ENCODE measurements around the gene CNTNAP5. TPM values are rescaled to one million over a fixed set of nuclear protein-coding genes. Genes with fewer than 3 reads are reported as not detected.

The CNTNAP5 gene
- total and polyA plus RNA-seq, 4 donors = not detected

DNA sequence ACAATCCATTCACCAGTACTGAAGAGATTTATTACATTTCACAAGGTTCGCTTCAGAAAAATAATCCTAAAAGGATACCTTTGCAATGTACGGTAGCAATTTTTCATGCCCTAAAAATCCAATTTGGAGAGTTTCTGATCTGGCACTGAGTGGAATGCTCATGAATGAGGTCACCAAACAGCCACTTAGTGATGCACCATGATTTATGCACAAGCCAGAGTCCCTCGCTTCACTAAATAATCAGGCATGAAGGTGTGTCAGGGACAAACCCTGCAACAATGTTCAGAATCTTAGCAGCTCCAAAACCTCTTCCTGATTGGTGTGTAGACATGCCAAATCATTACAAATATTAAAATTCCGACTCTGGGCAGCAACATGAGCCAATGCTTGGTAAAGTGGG lies 221.1 kb downstream of the CNTNAP5 start:
- no peak for DNase-seq (ENCODE audit: low spot score)
- Histone ChIP-seq H3K9me3 (ENCODE audit: control insufficient read depth in 4 of 4, low read length in 3 of 4) (no peaks in the 10 kb centered on the region), H3K27me3 (ENCODE audit: control insufficient read depth in 4 of 4, insufficient read depth in 4 of 4, low read length in 3 of 4) (no peaks in the 10 kb centered on the region), H3K4me3 (ENCODE audit: low read depth in 1 of 3, low read length in 3 of 3) (no peak overlapping the region), H3K27ac (ENCODE audit: low read depth in 1 of 2, low read length in 2 of 2) (no peak overlapping the region), H3K36me3 (ENCODE audit: control insufficient read depth in 4 of 4, insufficient read depth in 3 of 4, low read depth in 1 of 4, low read length in 3 of 4) (no peaks in the 10 kb centered on the region), H3K4me1 (ENCODE audit: control insufficient read depth in 4 of 4, insufficient read depth in 4 of 4, low read length in 3 of 4) (peaks cover 0 to 1% (median 0%) of the 10 kb centered on the region in 4 donors), H3K9ac (ENCODE audit: low read depth in 1 of 2, low read length in 2 of 2) (no peak overlapping the region)
- WGBS = 80% methylated on average over 4 of the region's 4 CpGs
- TF ChIP-seq HNF4A (conservative IDR thresholded peaks at IDR 0.05) = no peak
- TF ChIP-seq RAD21 (IDR thresholded peaks at IDR 0.05) = no peak
- no peak for TF ChIP-seq SP1 (IDR thresholded peaks at IDR 0.05)

DNA sequence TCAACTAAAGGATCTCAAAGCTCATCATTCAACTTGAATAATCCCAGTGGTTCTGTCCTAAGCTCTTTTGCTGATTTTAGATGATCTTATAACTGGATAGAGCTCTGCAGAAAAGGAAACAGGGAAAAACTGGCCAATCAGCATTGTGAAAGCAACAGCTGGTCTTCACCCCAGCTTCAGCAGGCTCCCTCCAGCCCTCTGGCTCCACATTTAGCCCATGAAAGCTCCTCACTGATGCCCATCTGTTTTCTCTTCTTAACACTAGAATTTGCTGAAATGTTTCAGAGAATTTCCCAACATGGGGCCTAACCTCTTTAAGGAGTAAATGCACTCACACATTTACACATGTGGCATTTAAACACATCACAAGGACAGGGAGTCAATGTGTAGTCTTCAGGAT lies 223.3 kb downstream of the CNTNAP5 start:
- Histone ChIP-seq H3K27me3 (ENCODE audit: control insufficient read depth in 4 of 4, insufficient read depth in 4 of 4, low read length in 3 of 4) (no peaks in the 10 kb centered on the region), H3K36me3 (ENCODE audit: control insufficient read depth in 4 of 4, insufficient read depth in 3 of 4, low read depth in 1 of 4, low read length in 3 of 4) (no peaks in the 10 kb centered on the region), H3K4me1 (ENCODE audit: control insufficient read depth in 4 of 4, insufficient read depth in 4 of 4, low read length in 3 of 4) (peaks cover 0 to 1% (median 0%) of the 10 kb centered on the region in 4 donors), H3K4me3 (ENCODE audit: low read depth in 1 of 3, low read length in 3 of 3) (no peak overlapping the region), H3K27ac (ENCODE audit: low read depth in 1 of 2, low read length in 2 of 2) (no peak overlapping the region), H3K9me3 (ENCODE audit: control insufficient read depth in 4 of 4, low read length in 3 of 4) (no peaks in the 10 kb centered on the region), H3K9ac (ENCODE audit: low read depth in 1 of 2, low read length in 2 of 2) (no peak overlapping the region)
- TF ChIP-seq GABPA (IDR thresholded peaks at IDR 0.05 in 1 of 2, conservative IDR thresholded peaks at IDR 0.05 in 1 of 2) = no peak
- no peak for TF ChIP-seq HNF4G (IDR thresholded peaks at IDR 0.05)
- TF ChIP-seq TAF1 (conservative IDR thresholded peaks at IDR 0.05) = no peak
- no peak for TF ChIP-seq SP1 (IDR thresholded peaks at IDR 0.05)
- no peak for TF ChIP-seq FOXA1 (IDR thresholded peaks at IDR 0.05)
- TF ChIP-seq, protein P1, sequence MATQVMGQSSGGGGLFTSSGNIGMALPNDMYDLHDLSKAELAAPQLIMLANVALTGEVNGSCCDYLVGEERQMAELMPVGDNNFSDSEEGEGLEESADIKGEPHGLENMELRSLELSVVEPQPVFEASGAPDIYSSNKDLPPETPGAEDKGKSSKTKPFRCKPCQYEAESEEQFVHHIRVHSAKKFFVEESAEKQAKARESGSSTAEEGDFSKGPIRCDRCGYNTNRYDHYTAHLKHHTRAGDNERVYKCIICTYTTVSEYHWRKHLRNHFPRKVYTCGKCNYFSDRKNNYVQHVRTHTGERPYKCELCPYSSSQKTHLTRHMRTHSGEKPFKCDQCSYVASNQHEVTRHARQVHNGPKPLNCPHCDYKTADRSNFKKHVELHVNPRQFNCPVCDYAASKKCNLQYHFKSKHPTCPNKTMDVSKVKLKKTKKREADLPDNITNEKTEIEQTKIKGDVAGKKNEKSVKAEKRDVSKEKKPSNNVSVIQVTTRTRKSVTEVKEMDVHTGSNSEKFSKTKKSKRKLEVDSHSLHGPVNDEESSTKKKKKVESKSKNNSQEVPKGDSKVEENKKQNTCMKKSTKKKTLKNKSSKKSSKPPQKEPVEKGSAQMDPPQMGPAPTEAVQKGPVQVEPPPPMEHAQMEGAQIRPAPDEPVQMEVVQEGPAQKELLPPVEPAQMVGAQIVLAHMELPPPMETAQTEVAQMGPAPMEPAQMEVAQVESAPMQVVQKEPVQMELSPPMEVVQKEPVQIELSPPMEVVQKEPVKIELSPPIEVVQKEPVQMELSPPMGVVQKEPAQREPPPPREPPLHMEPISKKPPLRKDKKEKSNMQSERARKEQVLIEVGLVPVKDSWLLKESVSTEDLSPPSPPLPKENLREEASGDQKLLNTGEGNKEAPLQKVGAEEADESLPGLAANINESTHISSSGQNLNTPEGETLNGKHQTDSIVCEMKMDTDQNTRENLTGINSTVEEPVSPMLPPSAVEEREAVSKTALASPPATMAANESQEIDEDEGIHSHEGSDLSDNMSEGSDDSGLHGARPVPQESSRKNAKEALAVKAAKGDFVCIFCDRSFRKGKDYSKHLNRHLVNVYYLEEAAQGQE (IDR thresholded peaks at IDR 0.05) = no peak
- TF ChIP-seq EGR1 (IDR thresholded peaks at IDR 0.05; ENCODE audit: low read depth in 2 of 2) = no peak
- no peak for DNase-seq (ENCODE audit: low spot score)

DNA sequence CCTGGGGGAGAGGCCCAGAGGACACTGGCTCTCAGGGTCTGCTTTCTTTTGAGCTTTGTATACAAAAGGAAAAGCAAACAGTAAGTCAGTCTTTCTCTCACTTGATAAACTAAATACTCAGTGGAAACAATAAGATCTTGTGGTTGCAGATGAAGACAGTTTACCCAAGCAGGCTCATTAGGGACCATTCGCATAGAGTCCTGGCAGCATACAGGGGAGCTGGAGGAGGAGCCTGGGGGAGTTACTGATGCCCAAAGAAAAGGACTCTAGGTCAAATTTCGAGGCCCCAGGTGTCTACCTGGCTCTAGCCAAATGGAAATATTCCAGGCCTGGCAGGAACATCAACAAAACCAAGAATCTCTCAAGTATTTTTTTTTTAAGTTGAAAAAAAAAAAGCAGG lies 225.3 kb downstream of the CNTNAP5 start:
- H3K27ac ChIP-seq (ENCODE audit: low read depth in 1 of 2, low read length in 2 of 2) = no peak overlapping the region
- no peak overlapping the region for H3K9ac ChIP-seq (ENCODE audit: low read depth in 1 of 2, low read length in 2 of 2)
- no peaks in the 10 kb centered on the region for H3K27me3 ChIP-seq (ENCODE audit: control insufficient read depth in 4 of 4, insufficient read depth in 4 of 4, low read length in 3 of 4)
- H3K9me3 ChIP-seq (ENCODE audit: control insufficient read depth in 4 of 4, low read length in 3 of 4) = no peaks in the 10 kb centered on the region
- H3K36me3 ChIP-seq (ENCODE audit: control insufficient read depth in 4 of 4, insufficient read depth in 3 of 4, low read depth in 1 of 4, low read length in 3 of 4) = no peaks in the 10 kb centered on the region
- no peak for TF ChIP-seq SP1 (IDR thresholded peaks at IDR 0.05)
- no peak for TF ChIP-seq TAF1 (conservative IDR thresholded peaks at IDR 0.05)
- no peak for DNase-seq (ENCODE audit: low spot score)
- no peaks in the 10 kb centered on the region for H3K4me1 ChIP-seq (ENCODE audit: control insufficient read depth in 4 of 4, insufficient read depth in 4 of 4, low read length in 3 of 4)
- H3K4me3 ChIP-seq (ENCODE audit: low read depth in 1 of 3, low read length in 3 of 3) = no peak overlapping the region
- 54% methylated on average over 2 of the region's 2 CpGs for WGBS

DNA sequence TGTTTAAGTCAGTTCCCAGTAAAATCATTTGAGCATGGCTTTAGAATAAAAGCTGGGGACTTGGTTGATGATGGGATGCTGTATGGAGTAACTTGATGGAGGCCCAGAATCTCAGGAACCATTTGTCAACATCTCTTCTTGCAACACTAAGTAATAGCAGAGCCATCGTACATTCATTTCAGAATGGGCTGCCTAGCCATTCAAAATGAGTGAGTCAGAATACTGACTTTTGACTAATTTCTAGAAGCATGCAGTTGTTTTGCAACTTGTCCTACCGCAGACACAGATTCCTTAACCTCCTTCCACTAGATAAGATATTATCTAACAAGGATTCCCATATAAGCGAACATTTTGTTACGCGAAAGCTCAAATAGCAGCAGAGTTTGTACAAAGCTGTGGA lies 229.5 kb downstream of the CNTNAP5 start:
- H3K36me3 ChIP-seq (ENCODE audit: control insufficient read depth in 4 of 4, insufficient read depth in 3 of 4, low read depth in 1 of 4, low read length in 3 of 4) = no peaks in the 10 kb centered on the region
- WGBS = 81% methylated on average over 5 of the region's 5 CpGs
- H3K9me3 ChIP-seq (ENCODE audit: control insufficient read depth in 4 of 4, low read length in 3 of 4) = no peaks in the 10 kb centered on the region
- H3K27ac ChIP-seq (ENCODE audit: low read depth in 1 of 2, low read length in 2 of 2) = no peak overlapping the region
- no peaks in the 10 kb centered on the region for H3K27me3 ChIP-seq (ENCODE audit: control insufficient read depth in 4 of 4, insufficient read depth in 4 of 4, low read length in 3 of 4)
- DNase-seq (ENCODE audit: low spot score) = no peak
- no peak overlapping the region for H3K4me3 ChIP-seq (ENCODE audit: low read depth in 1 of 3, low read length in 3 of 3)
- TF ChIP-seq GABPA (IDR thresholded peaks at IDR 0.05 in 1 of 2, conservative IDR thresholded peaks at IDR 0.05 in 1 of 2) (no peak), SP1 (IDR thresholded peaks at IDR 0.05) (no peak), YY1 (IDR thresholded peaks at IDR 0.05) (no peak), HNF4G (IDR thresholded peaks at IDR 0.05) (no peak), FOXA1 (IDR thresholded peaks at IDR 0.05) (no peak)
- TF ChIP-seq, protein P2, sequence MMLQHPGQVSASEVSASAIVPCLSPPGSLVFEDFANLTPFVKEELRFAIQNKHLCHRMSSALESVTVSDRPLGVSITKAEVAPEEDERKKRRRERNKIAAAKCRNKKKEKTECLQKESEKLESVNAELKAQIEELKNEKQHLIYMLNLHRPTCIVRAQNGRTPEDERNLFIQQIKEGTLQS (IDR thresholded peaks at IDR 0.05) = no peak
- no peaks in the 10 kb centered on the region for H3K4me1 ChIP-seq (ENCODE audit: control insufficient read depth in 4 of 4, insufficient read depth in 4 of 4, low read length in 3 of 4)
- H3K9ac ChIP-seq (ENCODE audit: low read depth in 1 of 2, low read length in 2 of 2) = no peak overlapping the region
